Neural cell (in vitro differentiated cells): ENCODE results near the gene PBXIP1. TPM values are rescaled to one million over a fixed set of nuclear protein-coding genes. Genes with fewer than 3 reads are reported as not detected.

Experiments used
- H2AFZ ChIP-seq: fragments of 200-600, 300-800 bp; sonication (generic), shearing (Covaris generic); 2 replicates; pipeline ENCODE4 v1.6.0; 2014; ENCODE audit warnings: low read depth, mild to moderate bottlenecking, antibody characterized with exemption, low read length, moderate library complexity
- H3F3A ChIP-seq: fragments of 200-600 bp; shearing (Covaris generic); 2 replicates; pipeline ENCODE4 v1.6.1; 2016; ENCODE audit warnings: mild to moderate bottlenecking, moderate library complexity, mixed read lengths, antibody characterized with exemption, low read length; ENCODE audit not compliant: insufficient read depth, poor library complexity, severe bottlenecking
- H3K27ac ChIP-seq: fragments of 200-600, 300-800 bp; sonication (generic), shearing (Covaris generic); 2 replicates; pipeline ENCODE4 v1.5.1; 2014; ENCODE audit warnings: mild to moderate bottlenecking, low read length, moderate library complexity
- H3K27me3 ChIP-seq: fragments of 300-800, 200-600 bp; sonication (generic), shearing (Covaris generic); 2 replicates; pipeline ENCODE4 v1.6.0; 2014; ENCODE audit warnings: mild to moderate bottlenecking, low read depth, low read length, moderate library complexity; ENCODE audit not compliant: insufficient read depth
- H3K36me3 ChIP-seq: fragments of 300-800, 200-600 bp; sonication (generic), shearing (Covaris generic); 2 replicates; pipeline ENCODE4 v1.5.1; 2014; ENCODE audit warnings: mild to moderate bottlenecking, antibody characterized with exemption, low read length, moderate library complexity; ENCODE audit not compliant: insufficient read depth
- H3K4me2 ChIP-seq: fragments of 300-800, 200-600 bp; sonication (generic), shearing (Covaris generic); 2 replicates; pipeline ENCODE4 v1.6.0; 2014; ENCODE audit warnings: mild to moderate bottlenecking, low read length
- H3K4me3 ChIP-seq: fragments of 300-800, 200-600 bp; sonication (generic), shearing (Covaris generic); 2 replicates; pipeline ENCODE4 v1.5.1; 2014; ENCODE audit warnings: mild to moderate bottlenecking, low read length, moderate library complexity
- H3K79me2 ChIP-seq: fragments of 200-600 bp; shearing (Covaris generic); replicated peaks from 2 replicates; pipeline ENCODE4 v1.6.0; 2014; ENCODE audit warnings: mild to moderate bottlenecking, low read length, moderate library complexity; ENCODE audit not compliant: insufficient read depth
- H3K9ac ChIP-seq: fragments of 300-800, 200-600 bp; sonication (generic), shearing (Covaris generic); 2 replicates; pipeline ENCODE4 v1.6.1; 2016; ENCODE audit warnings: mild to moderate bottlenecking, low read length, mixed read lengths
- H3K9me2 ChIP-seq: fragments of 200-600 bp; shearing (Covaris generic); 2 replicates; pipeline ENCODE4 v1.6.1; 2016; ENCODE audit warnings: mild to moderate bottlenecking, low read length, mixed read lengths; ENCODE audit not compliant: insufficient read depth
- H3K9me3 ChIP-seq: fragments of 200-600, 300-800 bp; sonication (generic), shearing (Covaris generic); 2 replicates; pipeline ENCODE4 v1.6.1; 2016; ENCODE audit warnings: mild to moderate bottlenecking, mixed run types, low read length, moderate library complexity, mixed read lengths
- H4K20me1 ChIP-seq: fragments of 200-600 bp; shearing (Covaris generic); 2 replicates; pipeline ENCODE4 v1.6.1; 2016; ENCODE audit warnings: mild to moderate bottlenecking, mixed run types; ENCODE audit not compliant: insufficient read depth
- SMC3 ChIP-seq: fragments of 450-650 bp; conservative IDR thresholded peaks from 2 replicates; pipeline ENCODE4 v1.6.1; 2014; ENCODE audit warnings: antibody characterized with exemption, mild to moderate bottlenecking, moderate library complexity; ENCODE audit not compliant: poor library complexity
- TAF1 ChIP-seq: IDR thresholded peaks from 2 replicates; pipeline ENCODE4 v1.6.1; 2012; ENCODE audit warnings: low read depth
- polyA plus RNA-seq: library from polyadenylated mRNA; depleted of rRNA; stranded (reverse); fragments of >200 nt; gene quantifications from 2 replicates; pipeline ENCODE4 v1.2.3, GENCODE V29; 2014
- small RNA-seq, 3 experiments: library from RNA; depleted of rRNA; stranded (forward); fragments of <200 nt; gene quantifications; one replicate each; pipeline ENCODE3, GENCODE V24; 2012
- TF ChIP-seq, protein P1 (sequence below): IDR thresholded peaks from 2 replicates; pipeline ENCODE4 v1.6.1; 2012; ENCODE audit warnings: borderline replicate concordance
- TF ChIP-seq, protein P2 (sequence below): fragments of 450-650 bp; IDR thresholded peaks from 2 replicates; pipeline ENCODE4 v1.5.1; 2014; ENCODE audit warnings: antibody characterized with exemption, mild to moderate bottlenecking, moderate library complexity; ENCODE audit not compliant: poor library complexity, severe bottlenecking

Gene PBXIP1
- polyA plus RNA-seq, 1 donor from 2014 or later = 5.4 TPM

DNA sequence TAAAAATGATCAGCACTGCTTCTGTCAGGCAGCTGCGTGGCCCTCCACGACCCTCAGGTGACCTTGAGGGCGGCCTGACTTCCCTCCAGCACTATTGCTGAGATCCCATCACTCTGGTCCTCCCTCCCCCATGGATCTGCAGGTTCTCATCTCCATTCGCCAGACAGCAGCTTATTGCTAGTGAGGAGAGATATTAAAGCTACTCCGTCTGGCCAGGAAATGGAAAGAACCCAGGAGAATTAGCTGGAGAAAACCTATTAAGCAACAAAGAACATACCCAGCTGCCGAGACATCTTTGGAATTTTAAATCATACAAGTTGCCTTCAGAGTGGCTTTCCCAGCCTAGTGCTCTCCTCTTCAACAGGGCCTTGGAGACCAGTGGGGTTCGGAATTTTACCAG, 60.1 kb downstream of the PBXIP1 start:
- Histone ChIP-seq H2AFZ (no peak overlapping the region), H3F3A (no peaks in the 10 kb centered on the region), H3K27ac (no peak overlapping the region)

More for the DNA sequence above, 60.1 kb downstream of the PBXIP1 start:
- TF ChIP-seq SMC3 (no peak), TAF1 (no peak)
- TF ChIP-seq, protein P1, sequence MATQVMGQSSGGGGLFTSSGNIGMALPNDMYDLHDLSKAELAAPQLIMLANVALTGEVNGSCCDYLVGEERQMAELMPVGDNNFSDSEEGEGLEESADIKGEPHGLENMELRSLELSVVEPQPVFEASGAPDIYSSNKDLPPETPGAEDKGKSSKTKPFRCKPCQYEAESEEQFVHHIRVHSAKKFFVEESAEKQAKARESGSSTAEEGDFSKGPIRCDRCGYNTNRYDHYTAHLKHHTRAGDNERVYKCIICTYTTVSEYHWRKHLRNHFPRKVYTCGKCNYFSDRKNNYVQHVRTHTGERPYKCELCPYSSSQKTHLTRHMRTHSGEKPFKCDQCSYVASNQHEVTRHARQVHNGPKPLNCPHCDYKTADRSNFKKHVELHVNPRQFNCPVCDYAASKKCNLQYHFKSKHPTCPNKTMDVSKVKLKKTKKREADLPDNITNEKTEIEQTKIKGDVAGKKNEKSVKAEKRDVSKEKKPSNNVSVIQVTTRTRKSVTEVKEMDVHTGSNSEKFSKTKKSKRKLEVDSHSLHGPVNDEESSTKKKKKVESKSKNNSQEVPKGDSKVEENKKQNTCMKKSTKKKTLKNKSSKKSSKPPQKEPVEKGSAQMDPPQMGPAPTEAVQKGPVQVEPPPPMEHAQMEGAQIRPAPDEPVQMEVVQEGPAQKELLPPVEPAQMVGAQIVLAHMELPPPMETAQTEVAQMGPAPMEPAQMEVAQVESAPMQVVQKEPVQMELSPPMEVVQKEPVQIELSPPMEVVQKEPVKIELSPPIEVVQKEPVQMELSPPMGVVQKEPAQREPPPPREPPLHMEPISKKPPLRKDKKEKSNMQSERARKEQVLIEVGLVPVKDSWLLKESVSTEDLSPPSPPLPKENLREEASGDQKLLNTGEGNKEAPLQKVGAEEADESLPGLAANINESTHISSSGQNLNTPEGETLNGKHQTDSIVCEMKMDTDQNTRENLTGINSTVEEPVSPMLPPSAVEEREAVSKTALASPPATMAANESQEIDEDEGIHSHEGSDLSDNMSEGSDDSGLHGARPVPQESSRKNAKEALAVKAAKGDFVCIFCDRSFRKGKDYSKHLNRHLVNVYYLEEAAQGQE = no peak
- TF ChIP-seq, protein P2, sequence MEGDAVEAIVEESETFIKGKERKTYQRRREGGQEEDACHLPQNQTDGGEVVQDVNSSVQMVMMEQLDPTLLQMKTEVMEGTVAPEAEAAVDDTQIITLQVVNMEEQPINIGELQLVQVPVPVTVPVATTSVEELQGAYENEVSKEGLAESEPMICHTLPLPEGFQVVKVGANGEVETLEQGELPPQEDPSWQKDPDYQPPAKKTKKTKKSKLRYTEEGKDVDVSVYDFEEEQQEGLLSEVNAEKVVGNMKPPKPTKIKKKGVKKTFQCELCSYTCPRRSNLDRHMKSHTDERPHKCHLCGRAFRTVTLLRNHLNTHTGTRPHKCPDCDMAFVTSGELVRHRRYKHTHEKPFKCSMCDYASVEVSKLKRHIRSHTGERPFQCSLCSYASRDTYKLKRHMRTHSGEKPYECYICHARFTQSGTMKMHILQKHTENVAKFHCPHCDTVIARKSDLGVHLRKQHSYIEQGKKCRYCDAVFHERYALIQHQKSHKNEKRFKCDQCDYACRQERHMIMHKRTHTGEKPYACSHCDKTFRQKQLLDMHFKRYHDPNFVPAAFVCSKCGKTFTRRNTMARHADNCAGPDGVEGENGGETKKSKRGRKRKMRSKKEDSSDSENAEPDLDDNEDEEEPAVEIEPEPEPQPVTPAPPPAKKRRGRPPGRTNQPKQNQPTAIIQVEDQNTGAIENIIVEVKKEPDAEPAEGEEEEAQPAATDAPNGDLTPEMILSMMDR = no peak
- Histone ChIP-seq H3K9ac (no peak overlapping the region), H3K27me3 (no peaks in the 10 kb centered on the region), H4K20me1 (no peaks in the 10 kb centered on the region), H3K36me3 (no peaks in the 10 kb centered on the region), H3K4me3 (no peak overlapping the region), H3K9me2 (no peaks in the 10 kb centered on the region), H3K4me2 (no peak overlapping the region), H3K9me3 (peaks cover 6% of the 10 kb centered on the region), H3K79me2 (no peaks in the 10 kb centered on the region)

Small RNA genes lying within 50 kb of the gene (small RNA-seq; reads per million reads assigned to genes)
- gene MIR4258 = 0 reads per million in 3 experiments
- gene RF00017 = 0 reads per million in 3 experiments

Other genes starting within 250 kb of the PBXIP1 start
- 2.2 and 2.4 TPM in 2 replicates for gene KCNN3, start 85.8 kb downstream of the PBXIP1 start, polyA plus RNA-seq
- 16.1 and 21.1 TPM in 2 replicates for gene PMVK, start 19.4 kb downstream of the PBXIP1 start, polyA plus RNA-seq
- gene PYGO2, start 5.7 kb upstream of the PBXIP1 start, polyA plus RNA-seq = 13.4 and 16.6 TPM in 2 replicates
- gene SHC1, start 14.6 kb upstream of the PBXIP1 start, polyA plus RNA-seq = 4.7 and 9.5 TPM in 2 replicates
- gene CKS1B, start 18.6 kb upstream of the PBXIP1 start, polyA plus RNA-seq = 22.4 and 29.0 TPM in 2 replicates
- gene FLAD1, start 27.2 kb upstream of the PBXIP1 start, polyA plus RNA-seq = 68.6 and 79.5 TPM in 2 replicates
- 3.9 TPM in 1 of 2 replicates, not detected in the other for gene LENEP, start 37.5 kb upstream of the PBXIP1 start, polyA plus RNA-seq
- gene ZBTB7B, start 46.7 kb upstream of the PBXIP1 start, polyA plus RNA-seq = 0.38 and 0.54 TPM in 2 replicates
- gene DCST2, start 77.7 kb upstream of the PBXIP1 start, polyA plus RNA-seq = 0.76 and 1.8 TPM in 2 replicates
- not detected in 2 replicates for gene DCST1, start 77.7 kb upstream of the PBXIP1 start, polyA plus RNA-seq
- 24.8 and 27.6 TPM in 2 replicates for gene ADAM15, start 95.2 kb upstream of the PBXIP1 start, polyA plus RNA-seq
- gene EFNA4, start 107.6 kb upstream of the PBXIP1 start, polyA plus RNA-seq = 0.64 and 1.2 TPM in 2 replicates
- 12.2 and 16.9 TPM in 2 replicates for gene EFNA3, start 122.7 kb upstream of the PBXIP1 start, polyA plus RNA-seq
- gene EFNA1, start 171.8 kb upstream of the PBXIP1 start, polyA plus RNA-seq = 0.50 TPM in 1 of 2 replicates, not detected in the other
- gene SLC50A1, start 179.8 kb upstream of the PBXIP1 start, polyA plus RNA-seq = 12.6 and 15.9 TPM in 2 replicates
- 150 TPM in 2 replicates for gene DPM3, start 184.4 kb upstream of the PBXIP1 start, polyA plus RNA-seq
- 175 and 187 TPM in 2 replicates for gene KRTCAP2, start 217.2 kb upstream of the PBXIP1 start, polyA plus RNA-seq
- 31.5 and 49.0 TPM in 2 replicates for gene TRIM46, start 217.8 kb upstream of the PBXIP1 start, polyA plus RNA-seq